HG02973 (cell line): ENCODE results near the gene NR3C2.

ENCODE experiments used
- ATAC-seq: cut with Tn5 transposase; IDR thresholded peaks from one replicate; pipeline ENCODE4 v1.9.1; 2021; ENCODE audit warnings: moderate library complexity; ENCODE audit not compliant: unreplicated experiment

NR3C2 gene

DNA sequence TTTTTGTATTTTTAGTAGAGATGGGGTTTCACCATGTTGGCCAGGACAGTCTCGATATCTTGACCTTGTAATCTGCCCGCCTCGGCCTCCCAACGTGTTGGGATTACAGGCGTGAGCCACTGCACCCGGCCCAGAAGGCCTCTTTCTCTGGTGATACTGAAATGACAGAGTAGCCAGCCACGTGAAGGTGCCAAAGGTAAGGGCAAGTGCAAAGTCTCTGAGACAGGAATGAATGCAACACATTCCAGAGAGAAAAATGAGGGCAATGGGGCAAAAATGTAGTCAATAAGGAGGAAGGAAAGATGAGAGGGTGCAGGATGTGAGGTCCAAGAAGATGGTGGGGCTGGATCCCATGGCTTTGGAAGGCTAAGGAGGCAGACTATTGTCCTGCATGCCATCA lies 176.0 kb downstream of the NR3C2 start:
- ATAC-seq: no peak

DNA sequence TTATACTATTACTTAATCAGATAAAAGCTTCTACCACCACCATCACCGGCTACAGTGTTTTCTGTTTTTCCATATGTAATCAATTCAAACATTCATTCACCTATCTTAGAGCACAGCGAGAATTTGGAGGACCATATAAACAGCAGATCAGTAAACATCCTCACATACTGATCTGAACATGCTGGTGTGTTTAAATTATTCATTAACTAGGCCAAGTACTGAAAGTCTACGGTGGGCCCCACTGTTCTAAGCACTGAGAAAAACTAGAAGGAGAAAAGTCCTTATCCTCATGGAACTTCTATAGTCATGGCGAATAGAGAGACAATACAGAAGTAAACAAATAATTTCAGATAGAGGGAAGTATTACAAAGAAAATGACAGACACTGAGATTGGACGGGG lies 176.6 kb downstream of the NR3C2 start:
- no peak for ATAC-seq

DNA sequence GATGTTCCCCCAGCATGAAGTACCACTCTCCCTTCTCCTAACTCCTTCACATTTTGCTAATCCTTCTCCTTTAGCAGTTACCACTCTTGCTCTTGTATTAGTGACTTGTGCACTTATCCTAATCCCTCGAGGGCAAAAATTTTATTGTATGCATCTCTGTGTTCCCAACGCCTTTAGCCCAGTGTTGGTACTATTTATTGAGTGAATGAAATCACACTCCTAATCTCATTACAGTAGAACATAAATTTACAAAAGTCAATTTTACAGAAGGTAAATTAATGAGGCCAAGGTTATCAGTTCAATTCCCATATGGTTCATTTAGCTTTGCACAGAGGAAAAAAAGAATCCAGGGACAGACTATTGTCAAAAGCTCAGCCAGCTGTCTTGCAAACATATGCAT lies 178.4 kb downstream of the NR3C2 start:
- ATAC-seq: no peak

DNA sequence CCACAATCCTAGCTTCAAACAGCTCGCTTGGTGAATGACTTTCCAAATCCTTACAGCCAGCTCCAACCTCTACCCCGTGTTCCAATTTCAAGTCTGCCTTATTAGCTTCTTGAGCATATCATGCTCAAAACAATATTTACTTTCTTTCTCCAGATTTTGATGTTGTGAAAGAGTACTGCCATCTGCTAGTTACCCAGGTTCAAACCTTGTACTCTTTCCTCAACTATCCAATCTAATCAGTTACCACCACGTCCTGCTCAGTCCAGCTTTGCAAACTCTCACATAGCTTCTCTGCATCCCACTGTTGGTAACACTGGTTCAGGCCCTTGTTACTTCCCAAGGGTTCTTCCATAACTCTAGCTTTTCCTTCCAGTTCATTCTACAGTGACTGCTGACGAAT lies 179.1 kb downstream of the NR3C2 start:
- ATAC-seq: no peak

DNA sequence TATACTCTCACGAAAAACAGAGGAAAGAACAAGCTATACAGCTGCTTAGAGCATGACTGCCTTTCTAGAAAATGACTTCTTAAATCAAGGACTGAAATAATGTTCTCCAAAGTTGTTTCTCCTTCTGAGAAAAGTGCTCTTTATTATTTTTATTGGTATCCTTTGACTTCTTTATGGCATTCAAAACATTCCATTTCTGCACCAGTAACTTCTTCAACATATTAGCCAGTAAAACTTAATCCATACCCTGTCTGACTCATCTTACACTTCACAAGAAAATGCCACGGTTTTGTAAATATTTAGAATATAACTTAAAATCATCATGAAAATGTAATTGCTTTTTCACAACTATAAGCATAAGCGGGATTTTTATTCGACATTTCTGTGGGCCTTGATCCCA lies 180.4 kb downstream of the NR3C2 start:
- no peak for ATAC-seq

DNA sequence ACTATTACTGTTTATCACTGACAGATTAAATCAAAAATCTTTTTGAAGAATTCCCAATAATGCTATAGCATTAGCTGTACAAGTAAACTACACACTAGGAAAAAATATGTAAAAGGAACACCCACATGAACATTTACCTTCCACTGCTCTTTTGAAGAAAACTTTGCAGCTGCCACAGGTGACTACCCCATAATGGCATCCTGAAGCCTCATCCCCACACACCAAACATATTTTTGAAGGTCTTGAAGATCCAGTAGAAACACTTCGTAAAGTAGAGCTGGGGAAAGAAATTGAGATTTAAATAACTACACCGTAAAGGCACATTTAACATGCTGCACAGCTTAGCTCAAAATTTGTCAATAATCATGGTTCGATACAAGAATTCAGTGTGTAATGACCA lies 182.4 kb downstream of the NR3C2 start:
- no peak for ATAC-seq

DNA sequence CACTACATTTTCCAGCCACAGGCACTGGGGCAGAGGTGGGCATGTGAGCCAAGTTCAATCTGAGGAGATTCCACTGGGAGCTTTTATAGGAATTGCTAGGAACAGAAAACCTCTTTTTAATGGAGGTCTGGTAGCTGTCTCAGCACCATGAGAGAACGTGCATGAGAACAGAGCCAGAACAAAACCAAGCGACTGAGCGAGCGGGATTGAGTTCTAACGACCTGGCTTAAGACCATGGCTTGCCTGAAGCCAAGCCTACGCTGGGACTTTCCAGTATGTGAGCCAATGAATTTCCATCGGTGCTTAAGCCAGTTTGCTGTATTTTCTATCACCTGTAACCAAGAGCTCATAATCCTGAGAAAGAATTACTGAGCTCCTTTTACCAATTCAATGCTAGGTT lies 183.7 kb downstream of the NR3C2 start:
- no peak for ATAC-seq

DNA sequence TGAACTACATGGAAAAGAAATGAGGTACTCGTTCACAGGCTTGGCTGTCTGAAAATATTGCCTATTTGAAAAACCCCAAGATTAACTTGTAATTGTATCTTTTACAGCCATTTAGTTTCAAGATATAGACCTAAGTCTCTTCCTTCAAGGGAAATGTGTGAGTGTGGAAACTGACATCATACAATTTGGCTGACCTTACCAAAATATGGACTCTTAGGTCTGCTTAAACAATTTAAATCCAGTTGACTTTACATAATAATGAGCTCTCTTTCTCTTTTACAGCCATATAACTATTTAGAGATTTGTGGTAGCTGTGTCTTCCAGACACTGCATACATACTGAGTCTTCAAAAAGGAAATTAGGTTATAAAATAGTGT lies 186.9 kb downstream of the NR3C2 start:
- no peak for ATAC-seq

DNA sequence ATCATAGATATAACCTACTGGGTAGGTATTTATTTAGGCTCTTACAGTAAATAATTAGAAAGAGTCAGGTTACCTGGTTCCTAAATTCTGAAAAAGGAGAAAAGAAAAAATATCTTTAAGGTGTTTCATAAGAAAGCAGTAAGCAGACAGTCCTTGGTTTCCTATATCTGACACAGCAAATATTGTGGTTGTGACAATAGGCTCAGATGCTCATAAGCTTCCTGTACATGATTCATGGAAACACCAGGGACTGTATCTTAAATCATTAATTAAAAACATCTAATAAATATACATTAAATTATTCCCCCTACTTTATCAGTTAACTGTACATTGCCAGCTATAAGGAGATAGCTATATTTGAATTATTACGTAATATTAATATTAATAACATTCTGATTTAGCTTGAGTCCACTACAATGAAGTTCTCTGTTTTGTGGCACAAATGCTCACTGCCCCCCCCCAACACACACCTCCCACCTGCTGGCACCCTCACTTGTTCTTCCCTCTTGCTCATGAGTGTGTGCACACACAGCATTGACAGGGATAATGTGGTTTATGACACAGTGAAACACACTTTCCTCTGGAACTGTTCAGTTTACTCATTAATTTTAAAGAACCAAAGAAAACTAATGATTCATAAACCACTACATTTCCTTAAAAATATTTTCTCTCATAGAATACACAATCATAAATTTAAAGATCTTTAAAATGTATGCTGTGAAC lies 187.4 kb downstream of the NR3C2 start:
- ATAC-seq: no peak

DNA sequence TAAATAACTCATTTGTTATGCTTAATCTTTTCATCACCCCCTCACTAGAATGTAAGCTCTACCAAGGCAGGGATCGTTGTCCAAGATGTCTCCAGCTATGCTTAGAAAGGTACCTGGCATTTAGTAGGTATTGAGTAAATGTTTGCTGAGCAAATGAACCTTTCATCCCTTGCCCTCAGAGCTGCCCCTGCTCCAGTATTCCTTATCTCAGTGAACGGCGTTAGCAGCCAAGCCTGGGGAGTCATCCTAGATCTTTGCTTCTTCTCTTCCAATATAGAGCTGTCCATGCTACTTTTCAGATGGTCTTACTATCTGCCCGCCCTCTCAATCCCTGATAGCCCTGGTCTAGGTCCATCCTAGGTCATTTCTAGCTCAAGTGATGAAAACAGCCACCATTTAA lies 188.4 kb downstream of the NR3C2 start:
- no peak for ATAC-seq

DNA sequence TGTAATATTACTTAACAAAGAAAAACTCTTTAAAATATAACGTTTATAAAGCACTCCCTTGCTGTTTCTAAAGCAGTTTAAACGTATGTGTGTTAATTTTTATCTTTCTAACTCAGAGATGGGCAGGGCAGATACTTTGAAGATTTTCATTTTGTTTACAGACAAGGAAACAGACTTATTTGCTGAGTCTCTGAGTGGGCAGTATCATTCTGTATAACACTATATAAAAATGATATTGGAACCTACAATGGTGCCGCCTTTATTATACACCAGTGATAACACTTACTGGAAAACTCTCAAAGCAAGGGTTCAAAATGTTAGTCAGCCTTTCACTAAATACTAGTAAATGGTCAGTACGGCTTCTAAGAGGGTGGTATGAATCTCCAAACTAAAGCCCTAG lies 193.4 kb downstream of the NR3C2 start:
- ATAC-seq: no peak

DNA sequence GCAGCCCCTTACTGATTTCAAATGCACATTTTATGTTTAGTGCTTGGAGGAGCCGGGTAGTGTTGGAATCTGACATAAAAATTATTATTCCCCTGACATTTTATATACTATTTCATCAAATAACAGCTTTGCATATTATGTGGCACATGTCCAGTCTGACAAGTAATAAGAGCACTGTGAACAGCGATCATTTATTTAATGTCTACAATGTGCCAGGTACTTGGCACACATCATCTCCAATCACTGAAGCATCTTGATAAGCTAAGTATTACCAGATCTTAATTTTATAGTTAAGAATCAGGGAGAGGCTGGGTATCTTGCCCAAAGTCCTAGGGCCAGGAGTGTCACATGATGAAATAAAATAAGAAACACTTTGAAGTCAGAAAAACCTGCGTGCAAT lies 197.2 kb downstream of the NR3C2 start:
- ATAC-seq: no peak

DNA sequence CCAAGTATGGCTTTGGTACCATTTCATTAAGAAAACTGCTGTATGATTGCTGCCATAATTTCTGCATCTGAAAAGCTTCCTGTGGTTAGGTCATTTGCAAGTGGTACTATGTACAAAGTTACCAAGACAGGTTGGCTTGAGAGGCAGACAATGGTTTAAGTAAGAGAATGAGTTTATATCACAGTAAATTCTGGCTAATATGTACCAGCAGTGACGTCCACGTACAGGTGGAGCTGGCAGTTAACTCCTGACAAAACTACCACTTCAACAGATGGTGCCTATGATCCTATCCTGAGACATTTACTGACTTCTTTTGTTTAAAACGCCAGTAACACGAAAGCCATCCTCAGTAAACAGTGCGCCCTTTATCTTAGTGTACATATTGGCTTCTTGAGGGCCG lies 198.4 kb downstream of the NR3C2 start:
- no peak for ATAC-seq

DNA sequence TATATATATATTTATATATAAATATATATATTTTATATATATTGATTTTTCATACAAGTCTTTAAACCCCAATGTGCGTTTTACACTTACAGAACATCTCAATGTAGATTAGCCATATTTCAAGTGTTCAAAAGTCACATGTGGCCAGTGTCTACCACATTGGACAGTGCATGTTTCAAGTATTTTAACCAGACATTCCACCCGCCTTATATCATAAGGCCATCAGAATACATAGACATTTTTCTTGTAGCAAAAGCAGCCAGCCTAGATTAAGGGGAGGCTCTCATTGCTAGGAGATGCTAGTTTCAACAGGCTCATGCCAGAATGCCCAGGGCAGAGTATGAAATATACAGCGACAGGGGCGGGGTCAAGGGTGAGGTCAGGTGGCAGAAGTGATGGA lies 202.0 kb downstream of the NR3C2 start:
- no peak for ATAC-seq

DNA sequence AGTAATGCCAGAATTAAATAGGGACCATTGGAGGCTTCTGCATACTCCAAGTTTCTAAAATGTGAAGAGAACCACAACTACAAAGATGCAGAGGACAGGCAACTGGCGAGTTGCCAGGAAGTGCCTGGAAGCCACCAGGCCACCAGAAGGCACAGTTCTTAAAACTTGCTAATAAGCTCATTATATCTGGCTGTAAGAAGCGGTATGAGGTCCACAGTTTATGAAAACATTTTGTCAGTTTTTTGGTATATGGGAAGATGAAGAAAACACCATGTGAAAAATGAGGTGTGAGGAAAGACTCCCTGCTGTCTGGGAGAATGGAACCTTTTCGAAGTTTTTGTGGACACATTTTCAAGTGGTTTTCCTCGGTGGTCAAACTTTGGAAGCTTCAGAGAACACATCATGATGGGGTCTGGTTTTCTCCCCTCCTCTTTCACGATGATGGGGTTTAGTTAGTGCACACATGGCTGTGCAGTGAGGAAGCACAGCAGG lies 202.7 kb downstream of the NR3C2 start:
- no peak for ATAC-seq

DNA sequence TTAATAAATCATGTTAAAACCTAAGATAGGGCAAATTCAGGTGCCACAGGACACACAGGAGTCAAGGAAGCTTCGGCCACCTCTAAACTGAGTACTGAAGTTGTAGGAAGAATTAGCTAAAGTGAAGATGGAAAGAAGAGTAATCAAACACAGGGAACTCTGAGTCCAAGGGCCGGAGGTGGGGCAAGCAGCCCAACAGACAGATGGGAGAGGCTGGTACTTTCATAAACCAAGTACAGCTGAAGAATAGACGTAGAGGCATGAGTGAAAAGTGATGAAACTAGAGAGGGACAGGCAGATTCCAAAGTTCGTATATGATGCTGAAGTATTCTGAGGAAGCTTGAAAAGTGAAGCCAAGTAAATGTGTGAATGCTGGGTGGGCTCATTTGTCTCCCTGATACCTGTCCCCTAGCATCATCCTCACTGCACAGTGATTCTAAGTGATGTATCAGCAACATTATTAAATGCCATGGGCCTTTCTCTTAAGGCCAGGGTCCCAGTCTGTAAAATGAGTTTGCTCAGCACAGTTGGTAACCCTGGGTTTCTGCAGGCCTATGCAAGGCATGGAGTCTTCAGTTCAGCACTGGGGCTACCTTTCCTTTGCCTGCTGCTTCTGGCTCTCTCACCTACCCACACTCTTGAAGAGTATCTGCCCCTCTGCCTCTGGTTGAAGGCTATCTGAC lies 203.3 kb downstream of the NR3C2 start:
- no peak for ATAC-seq

DNA sequence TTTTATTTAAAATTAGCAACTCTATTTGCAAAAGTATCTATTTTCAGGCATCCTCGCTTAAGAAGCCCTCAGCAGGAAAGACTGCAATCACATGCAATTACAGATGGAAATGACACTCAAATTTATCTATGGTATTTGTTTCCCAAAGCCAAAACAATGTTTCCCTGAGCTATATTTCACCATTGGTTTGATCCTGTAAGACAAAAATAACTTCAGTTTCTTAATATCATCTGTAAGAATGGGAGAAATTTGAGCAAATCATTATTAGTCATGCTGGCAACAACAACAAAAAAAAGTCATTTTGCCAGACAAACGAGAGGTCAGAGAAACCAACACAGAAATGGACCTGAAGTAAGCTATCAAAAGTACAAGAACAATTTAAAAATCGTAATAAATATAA lies 204.1 kb downstream of the NR3C2 start:
- ATAC-seq: no peak

DNA sequence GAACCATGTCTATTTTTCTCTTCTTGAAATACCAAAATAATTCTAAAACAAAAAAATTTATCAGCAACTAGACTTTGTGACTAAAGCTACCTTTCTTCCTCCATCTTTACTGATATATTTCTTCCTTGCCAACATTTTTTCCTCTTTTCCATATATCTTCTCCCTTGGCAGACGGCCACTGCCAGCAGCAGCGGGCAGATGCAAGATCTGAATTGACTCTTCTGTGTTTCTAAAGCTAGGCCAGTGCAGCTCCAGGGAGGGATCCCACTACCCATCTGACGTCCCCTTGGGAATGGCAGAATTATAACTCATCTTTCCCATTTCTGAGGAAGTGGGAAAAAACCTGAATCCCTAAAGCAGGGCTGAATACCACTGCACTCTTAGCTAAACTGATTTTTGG lies 206.4 kb downstream of the NR3C2 start:
- no peak for ATAC-seq

DNA sequence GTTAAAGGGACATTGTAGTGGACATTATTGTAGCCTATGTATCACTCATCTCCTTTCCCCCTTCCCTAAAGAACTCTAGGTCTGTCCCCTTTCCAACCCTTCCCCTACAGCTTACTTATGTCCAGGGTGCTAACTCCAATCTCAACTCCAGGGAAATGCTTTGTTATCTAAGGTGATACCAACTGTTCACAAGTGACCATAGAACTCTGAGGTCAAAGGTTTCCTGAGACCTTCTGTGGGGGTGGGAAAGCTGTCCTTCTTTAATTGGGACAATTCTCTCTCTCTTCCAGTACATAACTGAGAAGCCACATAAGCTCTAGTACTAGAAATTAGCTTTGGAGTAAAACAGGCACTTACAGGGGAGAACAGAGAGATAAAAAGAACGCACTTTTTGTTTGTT lies 212.4 kb downstream of the NR3C2 start:
- ATAC-seq: no peak

DNA sequence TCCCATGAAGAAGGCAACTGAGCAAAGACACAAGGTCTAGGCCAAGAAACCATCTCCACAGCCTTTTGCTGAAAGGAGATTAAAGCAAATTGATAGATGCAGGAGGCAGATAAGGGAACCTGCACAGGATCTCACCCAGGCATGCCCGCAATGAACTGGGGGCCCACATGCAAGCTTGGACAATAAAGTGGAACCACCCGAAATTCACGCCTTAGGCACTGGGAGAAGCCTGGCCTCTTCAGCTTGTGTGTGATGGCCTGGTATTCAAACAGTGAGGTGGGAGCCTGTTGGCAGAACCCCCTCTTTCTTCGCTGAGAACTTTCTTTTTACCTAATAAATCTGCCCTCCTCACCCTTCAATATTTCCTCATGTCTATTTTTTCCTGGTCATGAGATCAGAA lies 213.2 kb downstream of the NR3C2 start:
- no peak for ATAC-seq

DNA sequence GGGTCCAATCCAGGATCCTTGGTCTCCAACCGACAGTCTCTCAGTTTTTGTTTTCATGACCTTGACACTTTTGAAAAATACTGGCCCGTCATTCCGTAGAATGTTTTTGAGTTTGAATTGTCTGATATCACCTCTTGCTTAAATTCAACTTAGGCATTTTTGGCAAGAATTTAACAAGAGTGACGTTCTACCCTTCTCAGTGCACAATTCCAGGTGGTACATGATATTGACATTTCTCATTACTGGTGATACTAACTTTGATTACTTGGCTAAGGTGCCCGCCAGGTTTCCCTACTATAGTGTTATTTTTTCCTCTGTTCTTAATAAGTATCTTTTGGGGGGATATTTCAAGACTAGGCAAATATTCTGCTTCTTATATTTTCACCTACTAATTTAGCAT lies 215.1 kb downstream of the NR3C2 start:
- no peak for ATAC-seq

DNA sequence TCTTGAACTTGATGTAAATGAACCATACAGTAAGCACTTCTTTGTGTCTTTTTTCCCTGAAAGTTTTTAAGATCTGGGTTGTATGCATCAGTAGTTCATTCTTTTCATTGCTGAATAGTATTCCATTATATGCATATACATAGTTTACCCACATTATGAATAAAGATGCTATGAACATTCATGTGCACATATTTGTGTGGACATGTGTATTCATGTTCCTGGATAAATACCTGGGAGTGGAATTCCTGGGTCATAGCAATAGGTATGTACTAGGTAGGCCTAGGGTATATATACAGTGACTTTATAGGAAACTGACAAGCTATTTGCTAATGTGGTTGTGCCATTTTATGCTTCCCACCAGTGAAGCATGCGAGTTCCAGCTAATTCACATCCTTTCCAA lies 215.9 kb downstream of the NR3C2 start:
- no peak for ATAC-seq

DNA sequence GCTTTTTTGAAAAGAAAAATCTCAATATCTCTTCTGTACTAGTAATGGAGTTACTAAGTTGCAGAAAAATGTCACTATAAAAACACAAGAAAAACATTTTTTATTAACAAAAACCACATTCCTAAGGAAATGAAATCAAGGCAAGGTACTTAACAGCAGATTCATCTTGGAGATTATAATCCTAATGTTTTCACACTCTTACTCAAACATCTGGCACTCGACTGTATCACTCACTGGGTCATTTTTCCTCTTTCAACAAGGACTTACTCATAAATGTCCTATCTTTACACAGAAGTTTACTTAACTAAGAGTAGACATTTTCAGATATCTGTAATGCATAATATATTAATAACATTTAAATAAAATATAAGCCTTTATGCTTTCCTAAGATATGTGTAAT lies 216.6 kb downstream of the NR3C2 start:
- ATAC-seq: no peak
